Measurements from ENCODE around the gene CDH26.

- TF ChIP-seq GATA3 (IDR thresholded peaks at IDR 0.05; ENCODE audit: low read depth, low read length) = no peak
- TF ChIP-seq GATA2 (IDR thresholded peaks at IDR 0.05; ENCODE audit: low read depth, low read length) = no peak
These were observed 26.9 kb downstream of the CDH26 start for GRCh38 chr20:59985164-59985563.

Data from SH-SY5Y (cell line).